ENCODE data around the gene SPINK5.

SPINK5 gene

GRCh38 chr5:148085977-148086705, 22.4 kb downstream of the SPINK5 start:
- no peaks in the 10 kb centered on the region for H4K20me1 ChIP-seq (ENCODE audit: insufficient read depth, low read length, poor library complexity, severe bottlenecking)
- no peaks in the 10 kb centered on the region for H3K9me2 ChIP-seq (replicated peaks; ENCODE audit: low read depth, low read length)
- no peak overlapping the region for H3K4me3 ChIP-seq (ENCODE audit: low read length, poor library complexity, severe bottlenecking)
- H3K9ac ChIP-seq (ENCODE audit: low read depth, low read length, poor library complexity, severe bottlenecking), result no peak overlapping the region
- no peaks in the 10 kb centered on the region for H3K4me1 ChIP-seq (ENCODE audit: insufficient read depth, low read length, poor library complexity, severe bottlenecking)
- no peaks in the 10 kb centered on the region for H3K36me3 ChIP-seq (ENCODE audit: insufficient read depth, low read length)
- no peak for TF ChIP-seq CTCF (conservative IDR thresholded peaks at IDR 0.05; ENCODE audit: low read length)
- no peak for TF ChIP-seq EZH2phosphoT487 (IDR thresholded peaks at IDR 0.05; ENCODE audit: borderline replicate concordance)
- no peak overlapping the region for H2AFZ ChIP-seq (ENCODE audit: low read length)
- H3K9me3 ChIP-seq (ENCODE audit: insufficient read depth, low read depth, low read length), result no peaks in the 10 kb centered on the region
- H3K79me2 ChIP-seq (ENCODE audit: insufficient read depth, low read length), result no peaks in the 10 kb centered on the region
- no peaks in the 10 kb centered on the region for H3K27me3 ChIP-seq (ENCODE audit: insufficient read depth, low read length, poor library complexity, severe bottlenecking)
- no peak overlapping the region for H3K4me2 ChIP-seq (ENCODE audit: low read depth, low read length, poor library complexity, severe bottlenecking)
- no peaks in the 10 kb centered on the region for H3F3A ChIP-seq (ENCODE audit: low read depth)

- Histone ChIP-seq H3K4me1 (ENCODE audit: insufficient read depth, low read length, poor library complexity, severe bottlenecking) (no peaks in the 10 kb centered on the region), H3K9me2 (replicated peaks; ENCODE audit: low read depth, low read length) (no peaks in the 10 kb centered on the region), H2AFZ (ENCODE audit: low read length) (no peak overlapping the region), H4K20me1 (ENCODE audit: insufficient read depth, low read length, poor library complexity, severe bottlenecking) (no peaks in the 10 kb centered on the region), H3K79me2 (ENCODE audit: insufficient read depth, low read length) (no peaks in the 10 kb centered on the region), H3K36me3 (ENCODE audit: insufficient read depth, low read length) (no peaks in the 10 kb centered on the region), H3K4me3 (ENCODE audit: low read length, poor library complexity, severe bottlenecking) (no peak overlapping the region), H3K9me3 (ENCODE audit: insufficient read depth, low read depth, low read length) (no peaks in the 10 kb centered on the region), H3F3A (ENCODE audit: low read depth) (no peaks in the 10 kb centered on the region), H3K4me2 (ENCODE audit: low read depth, low read length, poor library complexity, severe bottlenecking) (no peak overlapping the region), H3K27me3 (ENCODE audit: insufficient read depth, low read length, poor library complexity, severe bottlenecking) (no peaks in the 10 kb centered on the region), H3K9ac (ENCODE audit: low read depth, low read length, poor library complexity, severe bottlenecking) (no peak overlapping the region)
- no peak for TF ChIP-seq CTCF (conservative IDR thresholded peaks at IDR 0.05; ENCODE audit: low read length)
- TF ChIP-seq EZH2phosphoT487 (IDR thresholded peaks at IDR 0.05; ENCODE audit: borderline replicate concordance), result no peak
Measured at GRCh38 chr5:148090146-148090772, 26.5 kb downstream of the SPINK5 start.

GRCh38 chr5:148090773-148091250, 27.0 kb downstream of the SPINK5 start:
- H3K9ac ChIP-seq (ENCODE audit: low read depth, low read length, poor library complexity, severe bottlenecking), result no peak overlapping the region

More at GRCh38 chr5:148090773-148091250, 27.0 kb downstream of the SPINK5 start:
- H4K20me1 ChIP-seq (ENCODE audit: insufficient read depth, low read length, poor library complexity, severe bottlenecking), result no peaks in the 10 kb centered on the region
- H3K79me2 ChIP-seq (ENCODE audit: insufficient read depth, low read length), result no peaks in the 10 kb centered on the region
- H3K36me3 ChIP-seq (ENCODE audit: insufficient read depth, low read length), result no peaks in the 10 kb centered on the region
- no peaks in the 10 kb centered on the region for H3K4me1 ChIP-seq (ENCODE audit: insufficient read depth, low read length, poor library complexity, severe bottlenecking)
- no peaks in the 10 kb centered on the region for H3F3A ChIP-seq (ENCODE audit: low read depth)
- H2AFZ ChIP-seq (ENCODE audit: low read length), result no peak overlapping the region
- TF ChIP-seq EZH2phosphoT487 (IDR thresholded peaks at IDR 0.05; ENCODE audit: borderline replicate concordance) (no peak), CTCF (conservative IDR thresholded peaks at IDR 0.05; ENCODE audit: low read length) (no peak)
- H3K27me3 ChIP-seq (ENCODE audit: insufficient read depth, low read length, poor library complexity, severe bottlenecking), result no peaks in the 10 kb centered on the region
- no peak overlapping the region for H3K4me2 ChIP-seq (ENCODE audit: low read depth, low read length, poor library complexity, severe bottlenecking)
- H3K4me3 ChIP-seq (ENCODE audit: low read length, poor library complexity, severe bottlenecking), result no peak overlapping the region
- H3K9me2 ChIP-seq (replicated peaks; ENCODE audit: low read depth, low read length), result no peaks in the 10 kb centered on the region
- H3K9me3 ChIP-seq (ENCODE audit: insufficient read depth, low read depth, low read length), result no peaks in the 10 kb centered on the region

Measured in Loucy (cell line).